ENCODE results near the gene KCNB1.
A peak's percentile ranks its signal among the peaks of the same experiment; 100 is the strongest.

Gene KCNB1

GRCh38 chr20:49346682-49347081, 135.8 kb downstream of the KCNB1 start:
- no peak for DNase-seq

- DNase-seq: no peak
These were observed 136.9 kb downstream of the KCNB1 start for GRCh38 chr20:49345524-49345923.

GRCh38 chr20:49344975-49345374, 137.5 kb downstream of the KCNB1 start:
- DNase-seq: no peak

GRCh38 chr20:49344140-49344539, 138.3 kb downstream of the KCNB1 start:
- no peak for DNase-seq

- DNase-seq: no peak
These were observed 139.2 kb downstream of the KCNB1 start for GRCh38 chr20:49343246-49343645.

- no peak for DNase-seq
These were observed 142.1 kb downstream of the KCNB1 start for GRCh38 chr20:49340161-49340966.

GRCh38 chr20:49339123-49339522, 143.3 kb downstream of the KCNB1 start:
- no peak for DNase-seq

GRCh38 chr20:49338061-49338460, 144.4 kb downstream of the KCNB1 start:
- DNase-seq: no peak

GRCh38 chr20:49337357-49337756, 145.1 kb downstream of the KCNB1 start:
- DNase-seq: no peak

GRCh38 chr20:49336786-49337185, 145.7 kb downstream of the KCNB1 start:
- no peak for DNase-seq

GRCh38 chr20:49335476-49335875, 147.0 kb downstream of the KCNB1 start:
- DNase-seq: no peak

- DNase-seq: no peak
These were observed 151.5 kb downstream of the KCNB1 start for GRCh38 chr20:49330701-49331615.

- DNase-seq: no peak
These were observed 153.7 kb downstream of the KCNB1 start for GRCh38 chr20:49328790-49329189.

- no peak for DNase-seq
These were observed 156.4 kb downstream of the KCNB1 start for GRCh38 chr20:49326026-49326425.

- DNase-seq: no peak
These were observed 158.2 kb downstream of the KCNB1 start for GRCh38 chr20:49324306-49324705.

GRCh38 chr20:49323622-49324238, 158.7 kb downstream of the KCNB1 start:
- peak; percentile 69 for DNase-seq

- DNase-seq: peak; percentile 30
These were observed 162.0 kb downstream of the KCNB1 start for GRCh38 chr20:49320460-49320859.

GRCh38 chr20:49319208-49319809, 163.2 kb downstream of the KCNB1 start:
- no peak for DNase-seq

- no peak for DNase-seq
These were observed 163.8 kb downstream of the KCNB1 start for GRCh38 chr20:49318430-49319207.

GRCh38 chr20:49318091-49318429, 164.4 kb downstream of the KCNB1 start:
- DNase-seq: no peak

GRCh38 chr20:49316704-49317103, 165.8 kb downstream of the KCNB1 start:
- DNase-seq: no peak

- DNase-seq: no peak
These were observed 166.9 kb downstream of the KCNB1 start for GRCh38 chr20:49315580-49315979.
